GM12891 (cell line): Measurements from ENCODE around the gene MTMR4.

Experiments used
- PAX5 ChIP-seq: IDR thresholded peaks from 2 replicates; pipeline ENCODE4 v1.6.1; 2011; ENCODE audit warnings: low read length, moderate library complexity, mild to moderate bottlenecking; ENCODE audit not compliant: insufficient read depth, severe bottlenecking
- POLR2A ChIP-seq: IDR thresholded peaks from 2 replicates; pipeline ENCODE4 v1.6.1; 2011; ENCODE audit warnings: low read depth, low read length, control low read depth
- POLR2AphosphoS5 ChIP-seq: IDR thresholded peaks from 2 replicates; pipeline ENCODE4 v1.6.1; 2011; ENCODE audit warnings: low read depth, low read length, control low read depth

DNA sequence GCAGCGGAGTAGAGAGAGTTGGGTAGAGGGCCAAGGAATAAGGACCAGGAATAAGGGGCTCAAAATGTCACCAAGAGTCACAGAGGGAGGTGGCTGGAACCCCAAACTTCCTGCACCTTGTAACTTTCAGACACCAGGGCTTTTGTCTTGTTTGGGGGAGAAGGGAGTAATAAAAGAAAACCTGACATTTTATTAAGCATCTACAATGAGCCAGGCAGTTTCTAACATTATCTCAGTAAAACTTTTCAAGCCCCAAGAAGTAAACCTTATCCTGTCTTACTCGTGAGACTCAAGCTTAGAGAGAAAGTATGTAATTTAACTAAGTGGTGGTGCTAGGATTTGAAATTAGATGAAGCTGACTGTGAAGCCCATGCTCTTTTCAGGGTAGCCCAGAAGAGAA, 848 bp upstream of the MTMR4 start:
- TF ChIP-seq POLR2A (no peak), POLR2AphosphoS5 (no peak), PAX5 (no peak)
